ENCODE measurements around the gene PRPF6. TPM values are rescaled to one million over a fixed set of nuclear protein-coding genes. Genes with fewer than 3 reads are reported as not detected.
A peak's percentile ranks its signal among the peaks of the same experiment; 100 is the strongest.

PRPF6 gene
- total and polyA plus RNA-seq, 2 of the 13 experiments (the other 11 are each of a cell fraction or from before 2014, with no cell fraction given) = 63.7 to 101 TPM

DNA sequence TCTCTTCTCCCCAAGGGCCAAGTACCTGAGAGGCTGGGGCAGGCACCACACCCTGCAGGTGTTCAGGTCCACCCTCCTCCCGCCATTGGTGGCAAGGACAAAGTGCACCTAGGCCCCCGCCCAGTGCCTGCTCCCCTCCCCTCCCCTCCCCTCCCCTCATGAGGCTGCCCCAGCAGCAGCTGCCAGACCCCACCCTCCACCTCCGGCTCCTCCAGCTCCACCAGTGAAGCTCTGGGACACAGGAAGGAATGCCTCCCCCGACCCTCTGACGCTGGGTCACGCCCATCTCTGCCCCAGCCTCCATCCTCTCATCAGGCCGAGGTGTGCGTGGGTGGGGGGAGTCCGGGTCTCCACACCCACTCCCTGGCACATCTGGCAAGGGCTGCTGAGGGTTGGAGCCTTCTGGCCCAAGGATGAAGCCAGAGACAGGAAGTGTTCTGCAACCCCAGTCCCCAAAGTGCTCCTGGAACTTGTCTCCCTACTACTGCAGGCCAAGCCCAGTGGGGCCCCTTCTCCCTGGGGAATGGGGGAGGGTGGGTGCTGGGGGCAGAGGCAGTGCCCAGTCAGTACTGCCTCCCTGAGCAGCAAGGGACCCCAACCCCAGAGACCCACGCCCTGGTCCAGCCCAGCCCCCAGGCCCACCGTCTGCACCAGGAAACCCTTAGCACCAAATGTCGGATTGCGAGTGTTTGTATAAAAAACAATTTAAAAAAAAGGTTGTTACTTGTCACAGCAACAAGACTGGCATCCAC, 23.1 kb upstream of the PRPF6 start (continued):
- TF ChIP-seq PCBP1 (IDR thresholded peaks at IDR 0.05; ENCODE audit: borderline replicate concordance, low read depth, low read length) (no peak; the same call in none of the 2 replicates), NCOR1 (IDR thresholded peaks at IDR 0.05; ENCODE audit: borderline replicate concordance, low read length) (no peak), MAF1 (CRISPR knock-in tag; IDR thresholded peaks at IDR 0.05; ENCODE audit: borderline replicate concordance) (no peak), RBAK (CRISPR knock-in tag; IDR thresholded peaks at IDR 0.05) (no peak), MAZ (IDR thresholded peaks at IDR 0.05; ENCODE audit: borderline replicate concordance, low read depth, low read length) (no peak), MAZ (CRISPR knock-in tag; IDR thresholded peaks at IDR 0.05; ENCODE audit: low read depth) (no peak; the same call in 1 of the 2 replicates), ZNF605 (CRISPR knock-in tag; IDR thresholded peaks at IDR 0.05) (no peak), ZSCAN22 (CRISPR knock-in tag; IDR thresholded peaks at IDR 0.05) (no peak), TSC22D2 (CRISPR knock-in tag; IDR thresholded peaks at IDR 0.05; ENCODE audit: borderline replicate concordance) (no peak), MAFF (IDR thresholded peaks at IDR 0.05; ENCODE audit: low read depth, low read length) (no peak), CREM (IDR thresholded peaks at IDR 0.05) (no peak), CREM (CRISPR knock-in tag; IDR thresholded peaks at IDR 0.05) (no peak), NFKB2 (CRISPR knock-in tag; IDR thresholded peaks at IDR 0.05; ENCODE audit: borderline replicate concordance) (0 out of 2 replicates have a peak, but pooled peaks have one; percentile 27), ZNF121 (CRISPR knock-in tag; IDR thresholded peaks at IDR 0.05) (no peak), ASH2L (IDR thresholded peaks at IDR 0.05; ENCODE audit: insufficient read length, low read depth, low read length) (no peak), DNMT1 (CRISPR knock-in tag; IDR thresholded peaks at IDR 0.05) (peak; percentile 30; the same call in 1 of the 2 replicates), MTA1 (CRISPR knock-in tag; IDR thresholded peaks at IDR 0.05; ENCODE audit: borderline replicate concordance) (peak; percentile 58; the same call in 1 of the 2 replicates), ZNF225 (CRISPR knock-in tag; IDR thresholded peaks at IDR 0.05) (no peak; the same call in 1 of the 2 replicates), ZNF224 (CRISPR knock-in tag; IDR thresholded peaks at IDR 0.05) (no peak), THYN1 (CRISPR knock-in tag; IDR thresholded peaks at IDR 0.05; ENCODE audit: borderline replicate concordance, low read depth) (no peak), RORA (CRISPR knock-in tag; IDR thresholded peaks at IDR 0.05) (no peak), ZNF510 (CRISPR knock-in tag; IDR thresholded peaks at IDR 0.05; ENCODE audit: low read depth) (0 out of 2 replicates have a peak, but pooled peaks have one; percentile 0), EEA1 (CRISPR knock-in tag; IDR thresholded peaks at IDR 0.05; ENCODE audit: borderline replicate concordance) (peak; percentile 23; the same call in 1 of the 2 replicates), IRX3 (CRISPR knock-in tag; IDR thresholded peaks at IDR 0.05; ENCODE audit: borderline replicate concordance, low read depth) (no peak)
- TF ChIP-seq, protein P1, sequence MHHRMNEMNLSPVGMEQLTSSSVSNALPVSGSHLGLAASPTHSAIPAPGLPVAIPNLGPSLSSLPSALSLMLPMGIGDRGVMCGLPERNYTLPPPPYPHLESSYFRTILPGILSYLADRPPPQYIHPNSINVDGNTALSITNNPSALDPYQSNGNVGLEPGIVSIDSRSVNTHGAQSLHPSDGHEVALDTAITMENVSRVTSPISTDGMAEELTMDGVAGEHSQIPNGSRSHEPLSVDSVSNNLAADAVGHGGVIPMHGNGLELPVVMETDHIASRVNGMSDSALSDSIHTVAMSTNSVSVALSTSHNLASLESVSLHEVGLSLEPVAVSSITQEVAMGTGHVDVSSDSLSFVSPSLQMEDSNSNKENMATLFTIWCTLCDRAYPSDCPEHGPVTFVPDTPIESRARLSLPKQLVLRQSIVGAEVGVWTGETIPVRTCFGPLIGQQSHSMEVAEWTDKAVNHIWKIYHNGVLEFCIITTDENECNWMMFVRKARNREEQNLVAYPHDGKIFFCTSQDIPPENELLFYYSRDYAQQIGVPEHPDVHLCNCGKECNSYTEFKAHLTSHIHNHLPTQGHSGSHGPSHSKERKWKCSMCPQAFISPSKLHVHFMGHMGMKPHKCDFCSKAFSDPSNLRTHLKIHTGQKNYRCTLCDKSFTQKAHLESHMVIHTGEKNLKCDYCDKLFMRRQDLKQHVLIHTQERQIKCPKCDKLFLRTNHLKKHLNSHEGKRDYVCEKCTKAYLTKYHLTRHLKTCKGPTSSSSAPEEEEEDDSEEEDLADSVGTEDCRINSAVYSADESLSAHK (CRISPR knock-in tag; IDR thresholded peaks at IDR 0.05; ENCODE audit: borderline replicate concordance) = no peak
- TF ChIP-seq, protein P2, sequence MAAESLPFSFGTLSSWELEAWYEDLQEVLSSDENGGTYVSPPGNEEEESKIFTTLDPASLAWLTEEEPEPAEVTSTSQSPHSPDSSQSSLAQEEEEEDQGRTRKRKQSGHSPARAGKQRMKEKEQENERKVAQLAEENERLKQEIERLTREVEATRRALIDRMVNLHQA (CRISPR knock-in tag; IDR thresholded peaks at IDR 0.05) = no peak
- TF ChIP-seq, protein P3, sequence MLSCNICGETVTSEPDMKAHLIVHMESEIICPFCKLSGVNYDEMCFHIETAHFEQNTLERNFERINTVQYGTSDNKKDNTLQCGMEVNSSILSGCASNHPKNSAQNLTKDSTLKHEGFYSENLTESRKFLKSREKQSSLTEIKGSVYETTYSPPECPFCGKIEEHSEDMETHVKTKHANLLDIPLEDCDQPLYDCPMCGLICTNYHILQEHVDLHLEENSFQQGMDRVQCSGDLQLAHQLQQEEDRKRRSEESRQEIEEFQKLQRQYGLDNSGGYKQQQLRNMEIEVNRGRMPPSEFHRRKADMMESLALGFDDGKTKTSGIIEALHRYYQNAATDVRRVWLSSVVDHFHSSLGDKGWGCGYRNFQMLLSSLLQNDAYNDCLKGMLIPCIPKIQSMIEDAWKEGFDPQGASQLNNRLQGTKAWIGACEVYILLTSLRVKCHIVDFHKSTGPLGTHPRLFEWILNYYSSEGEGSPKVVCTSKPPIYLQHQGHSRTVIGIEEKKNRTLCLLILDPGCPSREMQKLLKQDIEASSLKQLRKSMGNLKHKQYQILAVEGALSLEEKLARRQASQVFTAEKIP (CRISPR knock-in tag; IDR thresholded peaks at IDR 0.05; ENCODE audit: borderline replicate concordance) = no peak

All from HepG2 (cell line).